Endothelial cell of umbilical vein (primary cell): ENCODE data around the gene MTMR3. TPM values are rescaled to one million over a fixed set of nuclear protein-coding genes. Genes with fewer than 3 reads are reported as not detected.
A peak's percentile ranks its signal among the peaks of the same experiment; 100 is the strongest.

Experiments used
- BruUV-seq: library from RNA; stranded (reverse); fragments of 400-500 nt; replicated peaks from 2 replicates; lab custom pipeline; 2021; lab: Mats Ljungman, UMichigan
- CTCF ChIA-PET: fragments of 300-600, 350-600 bp; sonication (Branson Sonifier 250); formaldehyde crosslinking; loops from one replicate; lab custom pipeline; 2021; ENCODE audit warnings: antibody characterized with exemption, inconsistent platforms; lab: Charles Lee
- POLR2A ChIA-PET: fragments of 300-600, 350-600 bp; sonication (Branson Sonifier 250); formaldehyde crosslinking; loops from one replicate; lab custom pipeline; 2021; ENCODE audit warnings: antibody characterized with exemption, inconsistent platforms; lab: Charles Lee
- DNase-seq: peaks from one replicate; pipeline ENCODE4 v3.0.0-alpha.2; 2011; ENCODE audit warnings: low read depth, low spot score
- FAIRE-seq: peaks from 2 replicates; lab custom pipeline; 2011; peaks lifted over from hg19 to GRCh38; lab: Jason Lieb, UNC
- H2AFZ ChIP-seq: 2 replicates; pipeline ENCODE4 v1.6.0; 2012; ENCODE audit warnings: low read depth, low read length, control low read depth, inconsistent platforms
- H3K27ac ChIP-seq: 2 replicates; pipeline ENCODE4 v1.5.1; 2011; ENCODE audit warnings: low read depth, mild to moderate bottlenecking, control low read depth, low read length, moderate library complexity; ENCODE audit not compliant: insufficient read depth
- H3K27me3 ChIP-seq, 2 experiments: 2 replicates each; pipeline versions ENCODE4 v1.6.0 to v1.6.1; 2011; ENCODE audit warnings: low read length in 2 of 2, mixed read lengths in 1 of 2; ENCODE audit not compliant: control insufficient read depth in 2 of 2, insufficient read depth in 2 of 2
- H3K36me3 ChIP-seq, 2 experiments: 2 replicates in 1 of 2; 3 replicates in 1 of 2; pipeline ENCODE4 v1.5.1; 2011; ENCODE audit warnings: low read length in 2 of 2, mild to moderate bottlenecking in 1 of 2, moderate library complexity in 1 of 2; ENCODE audit not compliant: control insufficient read depth in 2 of 2, insufficient read depth in 2 of 2; ENCODE audit errors: extremely low read depth in 1 of 2
- H3K4me1 ChIP-seq: 3 replicates; pipeline ENCODE4 v1.5.1; 2011; ENCODE audit warnings: mild to moderate bottlenecking, low read length; ENCODE audit not compliant: control insufficient read depth, insufficient read depth; ENCODE audit errors: extremely low read depth
- H3K4me2 ChIP-seq: 2 replicates; pipeline ENCODE4 v1.6.1; 2011; ENCODE audit warnings: low read length, control low read depth, mixed read lengths; ENCODE audit not compliant: insufficient read depth
- H3K4me3 ChIP-seq, 3 experiments: fragments of 200-600 bp in 1 of 3; sonication (generic), shearing (Covaris generic) in 1 of 3; replicated peaks in 1 of 3; 2 replicates each; pipeline ENCODE4 v1.5.1; 2011 to 2016; ENCODE audit warnings: control low read depth in 3 of 3, low read length in 3 of 3, mild to moderate bottlenecking in 2 of 3, inconsistent platforms in 1 of 3, low read depth in 1 of 3, moderate library complexity in 1 of 3; ENCODE audit not compliant: insufficient read depth in 1 of 3
- H3K79me2 ChIP-seq: 2 replicates; pipeline ENCODE4 v1.6.0; 2012; ENCODE audit warnings: low read length, inconsistent platforms; ENCODE audit not compliant: control insufficient read depth, insufficient read depth
- H3K9ac ChIP-seq: replicated peaks from 2 replicates; pipeline ENCODE3; 2011; ENCODE audit warnings: low read length, control low read depth; ENCODE audit not compliant: insufficient read depth; ENCODE audit errors: extremely low read depth
- H3K9me1 ChIP-seq: replicated peaks from 3 replicates; pipeline ENCODE4 v1.6.0; 2011; ENCODE audit warnings: mild to moderate bottlenecking, low read length; ENCODE audit not compliant: control insufficient read depth, insufficient read depth; ENCODE audit errors: extremely low read depth
- H3K9me3 ChIP-seq: replicated peaks from 2 replicates; pipeline ENCODE4 v1.5.1; 2012; ENCODE audit warnings: low read length, inconsistent platforms; ENCODE audit not compliant: control insufficient read depth, insufficient read depth
- H4K20me1 ChIP-seq: replicated peaks from 2 replicates; pipeline ENCODE3; 2011; ENCODE audit warnings: mild to moderate bottlenecking, low read length; ENCODE audit not compliant: control insufficient read depth, insufficient read depth; ENCODE audit errors: extremely low read depth
- EZH2 ChIP-seq: IDR thresholded peaks from 2 replicates; pipeline ENCODE4 v1.6.1; 2012; ENCODE audit warnings: borderline replicate concordance, low read depth, mild to moderate bottlenecking, moderate library complexity, low read length, inconsistent platforms; ENCODE audit not compliant: severe bottlenecking
- FOS ChIP-seq: IDR thresholded peaks from 2 replicates; pipeline ENCODE4 v1.6.1; 2011; ENCODE audit warnings: mild to moderate bottlenecking, low read length, moderate library complexity, borderline replicate concordance; ENCODE audit not compliant: insufficient read depth
- GATA2 ChIP-seq: IDR thresholded peaks from 2 replicates; pipeline ENCODE4 v1.7.0; 2011; ENCODE audit warnings: low read depth, mild to moderate bottlenecking, moderate library complexity, mixed read lengths, low read length; ENCODE audit not compliant: insufficient read length, insufficient read depth
- JUN ChIP-seq: IDR thresholded peaks from 2 replicates; pipeline ENCODE4 v1.6.1; 2011; ENCODE audit warnings: borderline replicate concordance, low read depth; ENCODE audit not compliant: insufficient read length, insufficient read depth
- MYC ChIP-seq: IDR thresholded peaks from one replicate; pipeline ENCODE4 v1.6.1; 2011; ENCODE audit warnings: mild to moderate bottlenecking, low read depth, low read length
- POLR2A ChIP-seq: IDR thresholded peaks from 2 replicates; pipeline ENCODE4 v1.6.1; 2012; ENCODE audit warnings: low read depth, mild to moderate bottlenecking, control low read depth, low read length
- POLR2AphosphoS5 ChIP-seq: IDR thresholded peaks from 2 replicates; pipeline ENCODE4 v1.6.1; 2012; ENCODE audit warnings: low read depth, mild to moderate bottlenecking, control low read depth, low read length, moderate library complexity; ENCODE audit not compliant: insufficient read depth
- dilution Hi-C: fragments of 300-500 bp; cut with MboI; formaldehyde crosslinking; loops from one replicate; pipeline ENCODE4 v1.15.0; 2019; ENCODE audit warnings: low sequenced_read_pairs; ENCODE audit not compliant: extremely low pct_ligation_motif_present
- intact Hi-C: fragments of 100-400 bp; cut with micrococcal nuclease; formaldehyde crosslinking; loops from one replicate; pipeline ENCODE4 v1.10.0; 2022
- polyA plus RNA-seq, 4 experiments: library from polyadenylated mRNA; depleted of rRNA in 3 of 4; stranded (reverse) in 3 of 4; unstranded in 1 of 4; fragments of >200 nt; gene quantifications; 2 replicates each; pipeline versions ENCODE4 v1.2.1 to v1.2.3, GENCODE V29; 2011 to 2012; ENCODE audit warnings: missing spikeins in 1 of 4
- total RNA-seq: library from RNA; stranded (reverse); gene quantifications from 2 replicates; pipeline ENCODE4 v1.2.3, GENCODE V29; 2021
- TF ChIP-seq, protein P1 (sequence below): IDR thresholded peaks from 2 replicates; pipeline ENCODE4 v1.6.1; 2011; ENCODE audit not compliant: insufficient read depth, insufficient read length
- TF ChIP-seq, protein P2 (sequence below), 2 donors: IDR thresholded peaks; 1 replicate in 1 of 2; 2 replicates in 1 of 2; pipeline ENCODE4 v1.5.1; 2011; ENCODE audit warnings: low read length in 2 of 2, mild to moderate bottlenecking in 2 of 2, moderate library complexity in 2 of 2, control low read depth in 1 of 2, inconsistent platforms in 1 of 2, low read depth in 1 of 2; ENCODE audit not compliant: insufficient read depth in 1 of 2; ENCODE audit errors: extremely low read depth in 1 of 2

MTMR3 gene
- total and polyA plus RNA-seq, 2 donors (not counting 3 experiments of a cell fraction or from before 2014, with no cell fraction given) = 30.1 to 36.5 TPM

DNA sequence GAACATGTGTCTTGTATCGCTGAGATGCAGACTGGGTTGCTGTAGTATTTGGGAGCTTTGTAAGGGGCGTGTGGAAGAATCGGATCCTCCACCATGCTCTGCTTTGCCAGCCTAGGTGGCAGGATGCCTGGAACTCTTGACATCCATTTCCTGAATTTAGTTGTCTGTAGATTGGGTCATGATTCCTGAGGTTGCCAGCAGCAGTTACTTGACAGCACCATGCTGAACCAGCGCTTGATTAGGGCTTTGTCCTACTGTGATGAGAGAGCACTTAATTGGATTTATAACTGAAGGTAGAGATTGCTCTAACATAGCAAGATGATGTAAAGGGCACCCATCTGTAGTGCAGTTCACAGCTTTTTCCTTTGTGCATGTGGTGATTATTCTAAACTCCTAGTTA is 121.7 kb downstream of the MTMR3 start:
- POLR2A ChIA-PET = no interaction called here
- TF ChIP-seq JUN (no peak), GATA2 (no peak), FOS (no peak), POLR2A (no peak), POLR2AphosphoS5 (no peak), MYC (no peak), EZH2 (no peak)
- TF ChIP-seq, protein P1, sequence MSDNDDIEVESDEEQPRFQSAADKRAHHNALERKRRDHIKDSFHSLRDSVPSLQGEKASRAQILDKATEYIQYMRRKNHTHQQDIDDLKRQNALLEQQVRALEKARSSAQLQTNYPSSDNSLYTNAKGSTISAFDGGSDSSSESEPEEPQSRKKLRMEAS = no peak
- TF ChIP-seq, protein P2, sequence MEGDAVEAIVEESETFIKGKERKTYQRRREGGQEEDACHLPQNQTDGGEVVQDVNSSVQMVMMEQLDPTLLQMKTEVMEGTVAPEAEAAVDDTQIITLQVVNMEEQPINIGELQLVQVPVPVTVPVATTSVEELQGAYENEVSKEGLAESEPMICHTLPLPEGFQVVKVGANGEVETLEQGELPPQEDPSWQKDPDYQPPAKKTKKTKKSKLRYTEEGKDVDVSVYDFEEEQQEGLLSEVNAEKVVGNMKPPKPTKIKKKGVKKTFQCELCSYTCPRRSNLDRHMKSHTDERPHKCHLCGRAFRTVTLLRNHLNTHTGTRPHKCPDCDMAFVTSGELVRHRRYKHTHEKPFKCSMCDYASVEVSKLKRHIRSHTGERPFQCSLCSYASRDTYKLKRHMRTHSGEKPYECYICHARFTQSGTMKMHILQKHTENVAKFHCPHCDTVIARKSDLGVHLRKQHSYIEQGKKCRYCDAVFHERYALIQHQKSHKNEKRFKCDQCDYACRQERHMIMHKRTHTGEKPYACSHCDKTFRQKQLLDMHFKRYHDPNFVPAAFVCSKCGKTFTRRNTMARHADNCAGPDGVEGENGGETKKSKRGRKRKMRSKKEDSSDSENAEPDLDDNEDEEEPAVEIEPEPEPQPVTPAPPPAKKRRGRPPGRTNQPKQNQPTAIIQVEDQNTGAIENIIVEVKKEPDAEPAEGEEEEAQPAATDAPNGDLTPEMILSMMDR (IDR thresholded peaks at IDR 0.05; ENCODE audit: extremely low read depth in 1 of 2, insufficient read depth in 1 of 2, low read depth in 1 of 2, low read length in 2 of 2) = no peak
- FAIRE-seq (peak; percentile 40), DNase-seq (peak; percentile 18)
- Histone ChIP-seq H3K9me1 (no peaks in the 10 kb centered on the region), H3K4me3 (no peak overlapping the region), H3K79me2 (no peaks in the 10 kb centered on the region), H3K9ac (no peak overlapping the region), H2AFZ (no peak overlapping the region), H3K27me3 (no peaks in the 10 kb centered on the region), H3K4me2 (no peak overlapping the region), H3K27ac (no peak overlapping the region), H3K9me3 (no peaks in the 10 kb centered on the region), H3K4me1 (peaks cover 4% of the 10 kb centered on the region), H4K20me1 (no peaks in the 10 kb centered on the region), H3K36me3 (peaks cover 3 to 13% of the 10 kb centered on the region in 2 experiments)
- no TSS peak for BruUV-seq
- dilution Hi-C loops (no loop called here), intact Hi-C loops (loop anchor here (1.0 to 5.0 kb wide), 7 partner anchors 83 to 367 kb away; partner anchors contain the start of genes UQCR10 and ZMAT5)
- CTCF ChIA-PET = interaction anchor here (0.6 to 5.8 kb wide), 81 partner anchors 9 to 576 kb away, joined by 3 to 68 read pairs (median 5); partner anchors contain the start of genes ASCC2, MTMR3, UQCR10 and ZMAT5
